UCSD-AML1 (cell line): ENCODE data around the gene ZNF214.

Experiments used
- DNase-seq: peaks from one replicate; lab custom pipeline; 2025; ENCODE audit not compliant: unreplicated experiment; lab: John Stamatoyannopoulos, UW

ZNF214 gene

GRCh38 chr11:7020183-7020917, at the start of gene ZNF214, which contains the start of gene NLRP14:
Gene ZNF214 (minus strand): TSS chr11:7020346. CDS start chr11:7002835, 17,511 bp downstream.
Gene NLRP14 (plus strand): TSS chr11:7020479. CDS start chr11:7038587, 18,108 bp downstream.
- no peak for DNase-seq

DNA sequence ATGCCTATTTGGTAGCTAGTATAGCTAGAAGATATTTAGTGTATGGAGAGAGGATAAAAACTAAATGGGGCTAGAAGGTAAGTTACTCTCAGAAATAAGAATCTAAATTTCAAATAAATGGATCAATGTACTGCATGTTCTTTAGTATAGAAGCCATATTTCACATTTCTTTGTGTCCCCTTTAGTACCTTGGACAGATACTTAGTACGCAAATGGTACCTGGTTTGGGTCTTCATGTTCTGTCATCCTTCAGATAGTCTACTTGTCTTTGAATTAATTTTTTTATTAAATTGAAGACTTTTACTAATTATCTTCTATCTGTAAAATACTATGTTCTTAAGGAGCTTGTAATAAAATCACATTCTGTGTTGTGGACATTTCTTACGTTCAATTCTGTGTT, 42.4 kb upstream of the ZNF214 start:
- no peak for DNase-seq

DNA sequence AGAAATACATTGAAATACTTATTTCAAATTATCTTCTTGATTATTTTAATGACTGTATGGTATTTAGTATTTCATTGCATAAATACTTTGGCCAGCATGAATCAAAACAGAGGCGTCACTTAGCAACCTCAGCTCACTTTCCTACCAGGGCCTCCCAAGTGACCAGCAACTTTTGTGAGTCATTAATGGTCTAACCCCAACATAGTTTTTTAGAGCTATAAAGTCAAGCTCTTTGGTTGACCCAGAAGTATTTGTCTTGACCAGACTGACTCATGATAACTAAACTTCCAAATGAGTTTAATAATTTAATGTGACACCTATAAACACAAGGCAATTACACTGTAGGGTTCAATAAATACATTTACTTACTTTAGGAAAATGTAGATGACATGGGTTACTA, 40.7 kb upstream of the ZNF214 start:
- no peak for DNase-seq

- DNase-seq = no peak
These were observed 37.5 kb upstream of the ZNF214 start for GRCh38 chr11:7057641-7058040.

DNA sequence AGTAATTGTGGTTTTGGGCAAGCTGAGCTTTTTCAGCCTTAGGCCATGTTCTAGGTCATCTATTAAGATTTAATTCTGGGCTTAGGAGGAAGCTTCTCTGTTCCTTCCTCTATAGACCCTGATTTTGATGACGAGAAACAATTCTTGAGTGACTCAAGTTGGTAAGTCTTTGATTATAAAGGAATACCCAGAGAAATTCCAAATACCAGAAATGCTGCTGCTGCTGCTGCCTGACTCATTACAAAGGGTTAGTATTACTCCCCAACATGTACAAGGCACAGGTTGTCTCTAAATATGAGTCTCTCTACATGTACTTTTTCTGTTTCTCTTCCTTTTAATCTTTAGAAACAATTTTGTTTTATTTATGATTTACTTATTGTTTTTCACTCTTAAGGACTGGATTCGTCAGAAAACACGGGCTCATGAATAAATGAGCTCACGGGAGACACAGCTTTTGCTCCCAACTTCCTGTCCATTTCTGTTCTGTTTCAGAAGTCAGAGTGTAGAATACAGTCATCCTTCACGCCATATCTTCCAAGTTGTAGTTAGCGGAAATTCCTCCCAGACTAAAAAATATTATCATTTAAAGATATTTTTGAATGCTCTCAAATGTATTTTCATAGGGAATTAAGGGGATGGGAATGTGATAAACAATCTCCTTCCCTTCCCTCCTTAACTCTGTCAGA, 36.8 kb upstream of the ZNF214 start:
- no peak for DNase-seq

GRCh38 chr11:7050191-7050590, 30.0 kb upstream of the ZNF214 start:
- no peak for DNase-seq

DNA sequence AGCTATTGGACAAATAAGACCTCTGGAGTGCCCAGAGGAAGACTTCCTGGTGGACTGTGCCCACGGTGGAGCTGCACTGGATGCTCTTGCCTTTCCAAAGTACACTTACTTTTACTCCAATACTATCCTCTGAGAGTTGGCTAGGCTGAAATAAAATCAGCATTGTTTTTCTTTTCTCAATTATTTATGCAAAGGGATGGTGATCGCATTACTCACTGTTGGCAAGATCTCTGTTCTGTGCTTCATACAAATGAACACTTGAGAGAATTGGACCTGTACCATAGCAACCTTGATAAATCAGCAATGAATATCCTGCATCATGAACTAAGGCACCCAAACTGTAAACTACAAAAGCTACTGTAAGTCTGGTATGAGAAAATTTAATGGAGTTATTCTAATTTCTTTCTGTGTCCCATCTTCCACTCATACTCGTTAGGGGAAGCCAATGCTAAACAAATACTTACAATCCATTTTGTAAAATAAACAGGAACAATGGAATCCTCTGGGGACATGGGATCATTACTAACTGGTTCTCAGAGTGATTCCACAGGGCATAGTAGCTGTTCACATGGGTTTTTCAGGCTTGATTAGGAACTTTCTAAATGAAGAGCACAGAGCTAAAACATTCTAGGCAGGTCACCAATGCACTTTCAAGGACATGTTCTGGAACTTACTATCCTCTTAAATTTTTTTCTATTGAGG, 26.5 kb upstream of the ZNF214 start:
- DNase-seq = no peak

GRCh38 chr11:7034019-7034418, 13.9 kb upstream of the ZNF214 start:
- no peak for DNase-seq

GRCh38 chr11:7032692-7033091, 12.5 kb upstream of the ZNF214 start:
- DNase-seq = no peak

DNA sequence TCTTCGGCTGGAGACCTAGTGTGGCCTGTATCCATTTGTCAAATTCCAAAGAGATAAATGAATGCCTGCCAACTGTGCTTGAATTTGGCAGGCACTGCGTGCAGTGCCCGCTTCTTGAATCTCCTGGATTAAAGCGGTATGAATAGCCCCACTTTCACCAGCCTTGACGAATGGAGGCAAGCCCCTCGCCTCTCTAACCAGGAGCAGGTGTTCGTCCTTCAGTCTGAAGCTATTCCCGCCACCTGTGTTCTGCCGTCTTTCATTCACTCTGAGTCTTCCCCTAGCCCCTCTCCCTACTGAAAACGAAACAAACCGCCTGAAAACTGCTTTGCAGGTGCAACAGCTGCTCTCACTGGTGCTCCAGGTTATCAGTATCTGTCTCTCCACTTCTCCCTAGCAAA, 11.3 kb upstream of the ZNF214 start:
- no peak for DNase-seq

DNA sequence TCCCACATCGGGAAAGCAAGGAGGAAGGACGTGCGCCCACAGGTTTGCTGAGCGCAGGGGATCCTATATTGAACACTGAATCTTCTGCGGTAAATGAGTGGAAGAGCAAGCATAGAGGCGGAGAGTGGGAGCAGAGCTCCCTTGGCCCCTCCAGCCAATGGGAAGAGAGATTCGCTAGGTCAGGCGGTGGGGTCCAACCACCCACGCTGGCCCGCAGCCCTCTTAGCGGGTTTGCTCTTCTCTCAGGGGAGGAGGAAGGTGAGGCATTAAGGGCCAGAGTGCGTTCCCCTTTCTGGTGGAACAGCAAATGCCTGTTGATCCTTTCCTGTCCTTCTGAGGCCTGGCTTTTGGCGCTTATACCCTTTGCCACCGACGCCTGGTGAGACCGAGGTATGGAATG, 10.7 kb upstream of the ZNF214 start:
- DNase-seq = no peak

GRCh38 chr11:7028141-7028540, 8.0 kb upstream of the ZNF214 start:
- no peak for DNase-seq

GRCh38 chr11:7021318-7021717, 1.2 kb upstream of the ZNF214 start:
- no peak for DNase-seq

GRCh38 chr11:7019500-7020182, 505 bp downstream of the ZNF214 start:
- DNase-seq = no peak

DNA sequence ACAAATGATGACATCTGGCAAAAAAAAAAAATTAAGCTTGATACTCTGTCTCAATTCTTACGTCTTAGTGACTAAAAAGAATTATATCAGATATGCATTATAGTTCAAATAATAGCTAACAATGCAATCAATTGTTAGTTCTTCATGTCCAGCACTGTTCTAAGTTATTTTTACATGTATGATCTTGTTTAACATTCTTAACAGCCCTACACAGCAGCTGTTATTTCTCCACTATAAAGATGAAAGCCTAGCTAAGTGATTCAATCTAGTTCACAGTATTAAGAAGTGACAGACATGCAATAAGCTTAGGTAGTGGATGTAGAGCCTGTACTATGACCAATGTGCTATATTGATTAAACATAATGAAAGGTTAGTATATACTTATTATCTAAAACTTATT, 4.1 kb downstream of the ZNF214 start:
- DNase-seq = no peak

DNA sequence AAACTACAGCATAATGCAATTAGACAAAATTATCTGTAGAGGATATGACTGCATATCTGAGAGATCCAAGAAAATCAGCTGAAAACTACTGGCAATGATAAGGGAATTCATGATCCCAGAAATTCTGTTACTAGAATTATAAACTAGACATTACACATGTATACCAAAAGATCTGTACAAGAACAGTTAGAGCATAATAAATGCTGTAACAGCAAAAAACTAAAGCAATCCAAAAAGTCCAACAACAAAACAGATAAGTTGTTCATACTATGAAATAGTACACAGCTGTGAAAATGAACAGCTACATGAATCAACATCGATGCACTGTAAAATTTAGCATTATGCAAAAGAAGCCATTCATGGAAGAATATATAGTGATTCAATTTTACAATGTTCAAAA, 6.0 kb downstream of the ZNF214 start:
- no peak for DNase-seq

DNA sequence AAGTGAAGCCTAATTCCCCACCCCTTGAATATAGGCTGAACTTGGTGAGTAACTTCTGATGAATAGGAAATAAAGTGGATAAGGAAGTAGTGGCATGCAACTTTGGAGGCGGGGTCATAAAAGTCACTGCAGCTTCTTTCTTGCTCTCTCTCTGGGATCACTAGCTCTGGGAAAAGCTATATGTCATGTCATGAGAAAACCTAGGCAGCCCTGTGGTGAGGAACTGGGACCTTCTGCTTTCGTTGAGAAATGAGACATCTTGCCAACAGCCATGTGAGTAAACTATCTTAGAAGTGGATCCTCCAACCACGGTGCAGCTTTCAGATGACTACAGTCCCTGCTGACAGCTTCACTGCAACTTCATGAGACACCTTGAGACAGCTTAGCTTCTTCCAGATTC, 15.7 kb downstream of the ZNF214 start:
- no peak for DNase-seq

DNA sequence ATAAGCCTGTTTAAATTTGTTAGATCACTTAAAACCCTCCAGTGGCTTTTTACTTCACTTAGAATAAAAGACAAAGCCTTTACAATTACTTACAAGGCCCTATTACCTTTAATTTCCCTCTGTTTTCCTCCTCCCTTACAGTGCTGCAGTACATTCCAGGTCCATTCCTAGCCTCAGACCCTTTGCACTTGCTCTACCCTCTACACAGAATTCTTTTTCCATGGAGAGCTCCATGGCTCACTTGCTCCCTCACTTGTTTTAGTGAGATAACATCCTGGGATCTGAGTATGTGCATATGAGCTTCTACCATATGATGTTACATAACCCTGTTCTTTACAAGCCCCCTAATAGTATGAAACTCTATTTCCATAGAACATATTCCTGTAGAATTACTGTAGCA, 24.4 kb downstream of the ZNF214 start:
- DNase-seq = no peak

- DNase-seq = no peak
These were observed 27.4 kb downstream of the ZNF214 start for GRCh38 chr11:6992457-6993417.

GRCh38 chr11:6992026-6992425, 28.1 kb downstream of the ZNF214 start:
- no peak for DNase-seq
